K562 (cell line): ENCODE measurements around the gene UBN2. TPM values are rescaled to one million over a fixed set of nuclear protein-coding genes. Genes with fewer than 3 reads are reported as not detected.

Experiments used
- CBFB ChIP-seq: sonication (generic); formaldehyde crosslinking; IDR thresholded peaks from 2 replicates; pipeline ENCODE4 v1.4.0; 2020; ENCODE audit warnings: mild to moderate bottlenecking, missing genetic modification reagents
- CBX2 ChIP-seq: fragments of 200-600 bp; sonication (generic); IDR thresholded peaks from one replicate; pipeline ENCODE4 v1.6.1; 2012; ENCODE audit warnings: mild to moderate bottlenecking, low read length, inconsistent platforms; ENCODE audit not compliant: insufficient read depth, poor library complexity, severe bottlenecking
- DPF2 ChIP-seq: fragments of 450-650 bp; IDR thresholded peaks from 2 replicates; pipeline ENCODE4 v1.6.1; 2016
- E2F6 ChIP-seq, 2 experiments: IDR thresholded peaks; 2 replicates each; pipeline ENCODE4 v1.6.1; 2011; ENCODE audit warnings: borderline replicate concordance in 1 of 2, control low read depth in 1 of 2, low read depth in 1 of 2, low read length in 1 of 2, mild to moderate bottlenecking in 1 of 2, mixed read lengths in 1 of 2, moderate library complexity in 1 of 2; ENCODE audit not compliant: insufficient read depth in 1 of 2, insufficient read length in 1 of 2, poor library complexity in 1 of 2, severe bottlenecking in 1 of 2; ENCODE audit errors: extremely low read depth in 1 of 2
- HCFC1 ChIP-seq: IDR thresholded peaks from 2 replicates; pipeline ENCODE4 v1.6.1; 2012; ENCODE audit warnings: low read depth, low read length, improper control_type of control experiment
- HNRNPL ChIP-seq: fragments of 200-400 bp; formaldehyde crosslinking; IDR thresholded peaks from 2 replicates; pipeline ENCODE4 v1.6.1; 2017; ENCODE audit warnings: low read depth, mild to moderate bottlenecking, low read length
- MEF2D ChIP-seq: conservative IDR thresholded peaks from 2 replicates; pipeline ENCODE4 v1.6.1; 2016; ENCODE audit warnings: low read depth, missing genetic modification characterization, missing compliant biosample characterization
- MLLT1 ChIP-seq, 2 experiments: fragments of 450-650 bp; IDR thresholded peaks; 2 replicates each; pipeline ENCODE4 v1.6.1; 2016
- MTA1 ChIP-seq: fragments of 450-650 bp; IDR thresholded peaks from 2 replicates; pipeline ENCODE4 v1.6.1; 2017; ENCODE audit warnings: borderline replicate concordance
- PHF21A ChIP-seq: fragments of 450-650 bp; IDR thresholded peaks from 2 replicates; pipeline ENCODE4 v1.6.1; 2017; ENCODE audit warnings: low read depth, borderline replicate concordance
- SP2 ChIP-seq: IDR thresholded peaks from 2 replicates; pipeline ENCODE4 v1.6.1; 2011; ENCODE audit warnings: mild to moderate bottlenecking, low read depth, low read length, moderate library complexity; ENCODE audit not compliant: poor library complexity, severe bottlenecking; ENCODE audit errors: extremely low read depth
- SRSF3 ChIP-seq: fragments of 200-400 bp; formaldehyde crosslinking; IDR thresholded peaks from 2 replicates; pipeline ENCODE4 v1.6.1; 2016; ENCODE audit warnings: mild to moderate bottlenecking, low read length, moderate library complexity; ENCODE audit not compliant: insufficient read depth
- STAT5A ChIP-seq: IDR thresholded peaks from 2 replicates; pipeline ENCODE4 v1.6.1; 2012; ENCODE audit warnings: low read length, inconsistent platforms, borderline replicate concordance
- ZNF212 ChIP-seq: fragments of 450-650 bp; formaldehyde crosslinking; IDR thresholded peaks from 2 replicates; pipeline ENCODE4 v1.4.0; 2020; ENCODE audit warnings: mild to moderate bottlenecking
- ZNF224 ChIP-seq: sonication (generic); formaldehyde crosslinking; IDR thresholded peaks from 2 replicates; pipeline ENCODE4 v1.8.0; 2022; ENCODE audit warnings: mild to moderate bottlenecking, missing genetic modification reagents
- ZNF316 ChIP-seq: fragments of 450-650 bp; IDR thresholded peaks from 2 replicates; pipeline ENCODE4 v1.6.1; 2016
- ZNF668 ChIP-seq: fragments of 250-450 bp; sonication (Bioruptor Pico); IDR thresholded peaks from 2 replicates; pipeline ENCODE4 v1.8.0; 2022; ENCODE audit warnings: mild to moderate bottlenecking, inconsistent platforms
- polyA plus RNA-seq, 8 experiments: library from polyadenylated mRNA; depleted of rRNA in 4 of 8; stranded (reverse) in 5 of 8; unstranded in 3 of 8; fragments of >200 nt; fragmentation: Nextera tagmentation in 2 of 8; fragmentation: Illumina TruSeq in 1 of 8; extraction: Ambion mirVana in 2 of 8; extraction: Trizol in 1 of 8; gene quantifications; 2 replicates each; pipeline versions ENCODE4 v1.2.1 to v1.2.3, GENCODE V29; 2011 to 2014; ENCODE audit warnings: inconsistent platforms in 1 of 8, missing spikeins in 1 of 8
- total RNA-seq, 7 experiments: library from RNA; depleted of rRNA in 6 of 7; stranded (reverse); fragments of >200 nt in 6 of 7; fragmentation: Illumina TruSeq in 2 of 7; extraction: Trizol in 2 of 7; gene quantifications; 2 replicates each; pipeline versions ENCODE4 v1.2.1 to v1.2.3, GENCODE V29; 2011 to 2021; ENCODE audit warnings: low replicate concordance in 1 of 7
- TF ChIP-seq, protein P1 (sequence below): sonication (generic); formaldehyde crosslinking; IDR thresholded peaks from 2 replicates; pipeline ENCODE4 v1.8.1; 2023; ENCODE audit warnings: mild to moderate bottlenecking, missing genetic modification reagents
- TF ChIP-seq, protein P2 (sequence below): fragments of 450-650 bp; formaldehyde crosslinking; conservative IDR thresholded peaks from 2 replicates; pipeline ENCODE4 v1.4.0; 2022; ENCODE audit warnings: mild to moderate bottlenecking, missing genetic modification characterization
- TF ChIP-seq, protein P3 (sequence below), 2 experiments: IDR thresholded peaks; 2 replicates each; pipeline ENCODE4 v1.6.1; 2012; ENCODE audit warnings: improper control_type of control experiment in 2 of 2, low read depth in 2 of 2, low read length in 2 of 2, borderline replicate concordance in 1 of 2

Gene UBN2
- total and polyA plus RNA-seq, 9 of the 15 experiments (the other 6 are each of a cell fraction or from before 2014, with no cell fraction given), result 1.2 to 19.5 (median 9.9) TPM

DNA sequence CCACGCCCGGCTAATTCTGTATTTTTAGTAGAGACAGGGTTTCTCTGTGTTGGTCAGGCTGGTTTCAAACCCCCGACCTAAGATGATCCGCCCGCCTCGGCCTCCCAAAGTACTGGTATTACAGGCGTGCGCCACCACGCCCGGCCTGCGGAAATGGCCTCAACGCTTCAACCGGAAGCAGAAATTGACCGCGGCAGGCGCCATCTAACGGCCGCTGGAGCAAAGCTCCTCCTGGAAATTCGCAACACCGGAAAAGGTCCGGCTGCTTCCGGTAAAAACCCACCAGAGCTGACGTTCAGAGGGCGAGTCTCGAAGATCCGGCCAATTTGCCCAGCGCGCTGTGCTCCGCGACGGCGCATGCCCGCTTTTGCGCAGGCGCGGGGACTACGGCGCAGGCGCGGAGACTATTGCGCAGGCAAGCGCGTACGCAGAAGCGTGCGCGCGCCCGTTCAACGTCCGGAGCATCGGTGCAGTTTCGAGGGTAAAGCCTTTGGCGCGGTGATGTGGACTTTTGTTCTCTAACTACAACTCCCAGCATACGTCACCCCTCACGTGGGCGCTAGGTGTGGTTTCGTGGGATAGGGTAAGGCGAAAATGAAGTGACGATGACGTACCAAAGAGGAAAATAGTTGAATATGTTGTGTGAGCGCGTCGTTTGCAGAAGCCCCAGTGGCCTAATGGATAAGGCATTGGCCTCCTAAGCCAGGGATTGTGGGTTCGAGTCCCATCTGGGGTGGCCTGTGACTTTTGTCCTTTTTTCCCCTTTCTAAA, 109.2 kb downstream of the UBN2 start (continued):
- TF ChIP-seq MLLT1 (IDR thresholded peaks at IDR 0.05), result peak; percentile 75 to 92
- TF ChIP-seq SP2, result no peak
- peak; percentile 59 for TF ChIP-seq DPF2
- TF ChIP-seq CBFB (CRISPR knock-in tag), result peak; percentile 69
- TF ChIP-seq, protein P1, sequence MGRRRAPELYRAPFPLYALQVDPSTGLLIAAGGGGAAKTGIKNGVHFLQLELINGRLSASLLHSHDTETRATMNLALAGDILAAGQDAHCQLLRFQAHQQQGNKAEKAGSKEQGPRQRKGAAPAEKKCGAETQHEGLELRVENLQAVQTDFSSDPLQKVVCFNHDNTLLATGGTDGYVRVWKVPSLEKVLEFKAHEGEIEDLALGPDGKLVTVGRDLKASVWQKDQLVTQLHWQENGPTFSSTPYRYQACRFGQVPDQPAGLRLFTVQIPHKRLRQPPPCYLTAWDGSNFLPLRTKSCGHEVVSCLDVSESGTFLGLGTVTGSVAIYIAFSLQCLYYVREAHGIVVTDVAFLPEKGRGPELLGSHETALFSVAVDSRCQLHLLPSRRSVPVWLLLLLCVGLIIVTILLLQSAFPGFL (CRISPR knock-in tag), result peak; percentile 96
- no peak for TF ChIP-seq PHF21A
- 0 out of 2 replicates have a peak, but pooled peaks have one; percentile 55 for TF ChIP-seq HNRNPL
- TF ChIP-seq MTA1, result peak; percentile 79
- no peak; the same call in 1 of the 2 replicates for TF ChIP-seq ZNF668
- peak; percentile 60 for TF ChIP-seq ZNF224 (CRISPR knock-in tag)
- peak; percentile 83 for TF ChIP-seq HCFC1
- no peak for TF ChIP-seq SRSF3
- TF ChIP-seq MEF2D, result peak; percentile 55
- TF ChIP-seq CBX2, result no peak
- peak; percentile 71 for TF ChIP-seq STAT5A
- TF ChIP-seq E2F6 (IDR thresholded peaks at IDR 0.05; ENCODE audit: borderline replicate concordance in 1 of 2, extremely low read depth in 1 of 2, insufficient read depth in 1 of 2, insufficient read length in 1 of 2, low read depth in 1 of 2, low read length in 1 of 2, poor library complexity in 1 of 2, severe bottlenecking in 1 of 2), result peak; percentile 79 to 86
- TF ChIP-seq, protein P2, sequence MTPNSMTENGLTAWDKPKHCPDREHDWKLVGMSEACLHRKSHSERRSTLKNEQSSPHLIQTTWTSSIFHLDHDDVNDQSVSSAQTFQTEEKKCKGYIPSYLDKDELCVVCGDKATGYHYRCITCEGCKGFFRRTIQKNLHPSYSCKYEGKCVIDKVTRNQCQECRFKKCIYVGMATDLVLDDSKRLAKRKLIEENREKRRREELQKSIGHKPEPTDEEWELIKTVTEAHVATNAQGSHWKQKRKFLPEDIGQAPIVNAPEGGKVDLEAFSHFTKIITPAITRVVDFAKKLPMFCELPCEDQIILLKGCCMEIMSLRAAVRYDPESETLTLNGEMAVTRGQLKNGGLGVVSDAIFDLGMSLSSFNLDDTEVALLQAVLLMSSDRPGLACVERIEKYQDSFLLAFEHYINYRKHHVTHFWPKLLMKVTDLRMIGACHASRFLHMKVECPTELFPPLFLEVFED (CRISPR knock-in tag), result peak; percentile 93
- 0 out of 2 replicates have a peak, but pooled peaks have one; percentile 25 for TF ChIP-seq ZNF316
- peak; percentile 86; the same call in 1 of the 2 replicates for TF ChIP-seq ZNF212 (CRISPR knock-in tag)
- TF ChIP-seq, protein P3, sequence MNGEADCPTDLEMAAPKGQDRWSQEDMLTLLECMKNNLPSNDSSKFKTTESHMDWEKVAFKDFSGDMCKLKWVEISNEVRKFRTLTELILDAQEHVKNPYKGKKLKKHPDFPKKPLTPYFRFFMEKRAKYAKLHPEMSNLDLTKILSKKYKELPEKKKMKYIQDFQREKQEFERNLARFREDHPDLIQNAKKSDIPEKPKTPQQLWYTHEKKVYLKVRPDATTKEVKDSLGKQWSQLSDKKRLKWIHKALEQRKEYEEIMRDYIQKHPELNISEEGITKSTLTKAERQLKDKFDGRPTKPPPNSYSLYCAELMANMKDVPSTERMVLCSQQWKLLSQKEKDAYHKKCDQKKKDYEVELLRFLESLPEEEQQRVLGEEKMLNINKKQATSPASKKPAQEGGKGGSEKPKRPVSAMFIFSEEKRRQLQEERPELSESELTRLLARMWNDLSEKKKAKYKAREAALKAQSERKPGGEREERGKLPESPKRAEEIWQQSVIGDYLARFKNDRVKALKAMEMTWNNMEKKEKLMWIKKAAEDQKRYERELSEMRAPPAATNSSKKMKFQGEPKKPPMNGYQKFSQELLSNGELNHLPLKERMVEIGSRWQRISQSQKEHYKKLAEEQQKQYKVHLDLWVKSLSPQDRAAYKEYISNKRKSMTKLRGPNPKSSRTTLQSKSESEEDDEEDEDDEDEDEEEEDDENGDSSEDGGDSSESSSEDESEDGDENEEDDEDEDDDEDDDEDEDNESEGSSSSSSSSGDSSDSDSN (IDR thresholded peaks at IDR 0.05; ENCODE audit: borderline replicate concordance in 1 of 2, low read depth in 2 of 2, low read length in 2 of 2), result peak; percentile 93 to 95
